ENCODE data around the gene MLPH.

Gene MLPH

DNA sequence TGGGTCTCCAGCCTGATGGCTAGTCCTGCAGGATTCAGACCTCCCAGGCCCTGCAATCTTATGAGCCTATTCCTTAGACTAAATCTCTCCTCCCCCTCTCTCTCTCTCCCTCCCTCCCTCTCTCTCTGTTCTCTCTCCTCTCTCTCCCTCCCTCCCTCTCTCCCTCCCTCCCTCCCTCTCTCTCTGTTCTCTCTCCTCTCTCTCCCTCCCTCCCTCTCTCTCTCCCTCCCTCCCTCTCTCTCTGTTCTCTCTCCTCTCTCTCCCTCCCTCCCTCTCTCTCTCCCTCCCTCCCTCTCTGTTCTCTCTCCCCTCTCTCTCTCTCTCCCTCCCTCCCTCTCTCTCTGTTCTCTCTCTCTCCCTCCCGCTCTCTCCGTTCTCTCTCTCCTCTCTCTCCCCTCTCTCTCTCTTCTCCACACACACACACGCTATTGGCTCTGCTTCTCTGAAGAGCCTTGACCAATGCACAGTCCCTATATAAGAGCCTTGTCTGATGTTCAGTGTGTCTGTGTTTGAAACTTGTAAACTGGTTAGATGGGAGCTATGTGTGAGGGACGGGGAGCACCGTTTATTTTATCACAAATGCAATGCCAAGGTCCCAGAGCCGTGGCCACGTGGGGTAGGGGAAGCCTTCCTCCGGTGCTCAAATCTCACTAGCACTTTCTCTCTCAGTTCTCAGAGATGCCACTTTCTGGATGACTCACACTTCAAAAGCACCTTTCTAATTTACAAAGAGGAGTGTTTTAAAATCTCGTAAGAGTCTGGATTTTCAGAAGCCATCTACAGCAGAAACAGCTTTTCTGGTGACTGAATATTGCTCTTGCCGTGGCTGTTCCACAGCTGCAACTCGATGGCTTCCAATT lies 70.0 kb downstream of the MLPH start:
- TF ChIP-seq TCF12 (IDR thresholded peaks at IDR 0.05; ENCODE audit: low read depth), result no peak
- TF ChIP-seq NFIC (IDR thresholded peaks at IDR 0.05), result no peak
- no peak for TF ChIP-seq FOXM1 (IDR thresholded peaks at IDR 0.05; ENCODE audit: borderline replicate concordance, low read depth)
- TF ChIP-seq EGR1 (IDR thresholded peaks at IDR 0.05), result no peak
- no peak for TF ChIP-seq CEBPB (IDR thresholded peaks at IDR 0.05)
- no peak for TF ChIP-seq TEAD4 (IDR thresholded peaks at IDR 0.05)
- TF ChIP-seq, protein P1, sequence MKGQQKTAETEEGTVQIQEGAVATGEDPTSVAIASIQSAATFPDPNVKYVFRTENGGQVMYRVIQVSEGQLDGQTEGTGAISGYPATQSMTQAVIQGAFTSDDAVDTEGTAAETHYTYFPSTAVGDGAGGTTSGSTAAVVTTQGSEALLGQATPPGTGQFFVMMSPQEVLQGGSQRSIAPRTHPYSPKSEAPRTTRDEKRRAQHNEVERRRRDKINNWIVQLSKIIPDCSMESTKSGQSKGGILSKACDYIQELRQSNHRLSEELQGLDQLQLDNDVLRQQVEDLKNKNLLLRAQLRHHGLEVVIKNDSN (IDR thresholded peaks at IDR 0.05), result no peak
- TF ChIP-seq YY1 (IDR thresholded peaks at IDR 0.05; ENCODE audit: low read depth), result no peak
- TF ChIP-seq RAD21 (IDR thresholded peaks at IDR 0.05; ENCODE audit: low read depth), result no peak
- TF ChIP-seq, protein P2, sequence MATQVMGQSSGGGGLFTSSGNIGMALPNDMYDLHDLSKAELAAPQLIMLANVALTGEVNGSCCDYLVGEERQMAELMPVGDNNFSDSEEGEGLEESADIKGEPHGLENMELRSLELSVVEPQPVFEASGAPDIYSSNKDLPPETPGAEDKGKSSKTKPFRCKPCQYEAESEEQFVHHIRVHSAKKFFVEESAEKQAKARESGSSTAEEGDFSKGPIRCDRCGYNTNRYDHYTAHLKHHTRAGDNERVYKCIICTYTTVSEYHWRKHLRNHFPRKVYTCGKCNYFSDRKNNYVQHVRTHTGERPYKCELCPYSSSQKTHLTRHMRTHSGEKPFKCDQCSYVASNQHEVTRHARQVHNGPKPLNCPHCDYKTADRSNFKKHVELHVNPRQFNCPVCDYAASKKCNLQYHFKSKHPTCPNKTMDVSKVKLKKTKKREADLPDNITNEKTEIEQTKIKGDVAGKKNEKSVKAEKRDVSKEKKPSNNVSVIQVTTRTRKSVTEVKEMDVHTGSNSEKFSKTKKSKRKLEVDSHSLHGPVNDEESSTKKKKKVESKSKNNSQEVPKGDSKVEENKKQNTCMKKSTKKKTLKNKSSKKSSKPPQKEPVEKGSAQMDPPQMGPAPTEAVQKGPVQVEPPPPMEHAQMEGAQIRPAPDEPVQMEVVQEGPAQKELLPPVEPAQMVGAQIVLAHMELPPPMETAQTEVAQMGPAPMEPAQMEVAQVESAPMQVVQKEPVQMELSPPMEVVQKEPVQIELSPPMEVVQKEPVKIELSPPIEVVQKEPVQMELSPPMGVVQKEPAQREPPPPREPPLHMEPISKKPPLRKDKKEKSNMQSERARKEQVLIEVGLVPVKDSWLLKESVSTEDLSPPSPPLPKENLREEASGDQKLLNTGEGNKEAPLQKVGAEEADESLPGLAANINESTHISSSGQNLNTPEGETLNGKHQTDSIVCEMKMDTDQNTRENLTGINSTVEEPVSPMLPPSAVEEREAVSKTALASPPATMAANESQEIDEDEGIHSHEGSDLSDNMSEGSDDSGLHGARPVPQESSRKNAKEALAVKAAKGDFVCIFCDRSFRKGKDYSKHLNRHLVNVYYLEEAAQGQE (IDR thresholded peaks at IDR 0.05; ENCODE audit: low read depth), result no peak
- TF ChIP-seq, protein P3, sequence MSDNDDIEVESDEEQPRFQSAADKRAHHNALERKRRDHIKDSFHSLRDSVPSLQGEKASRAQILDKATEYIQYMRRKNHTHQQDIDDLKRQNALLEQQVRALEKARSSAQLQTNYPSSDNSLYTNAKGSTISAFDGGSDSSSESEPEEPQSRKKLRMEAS (IDR thresholded peaks at IDR 0.05), result no peak
- TF ChIP-seq TAF1 (IDR thresholded peaks at IDR 0.05; ENCODE audit: low read depth), result no peak
- no peak for TF ChIP-seq CREB1 (IDR thresholded peaks at IDR 0.05; ENCODE audit: low read depth)
- no peak for TF ChIP-seq EP300 (IDR thresholded peaks at IDR 0.05; ENCODE audit: borderline replicate concordance)

DNA sequence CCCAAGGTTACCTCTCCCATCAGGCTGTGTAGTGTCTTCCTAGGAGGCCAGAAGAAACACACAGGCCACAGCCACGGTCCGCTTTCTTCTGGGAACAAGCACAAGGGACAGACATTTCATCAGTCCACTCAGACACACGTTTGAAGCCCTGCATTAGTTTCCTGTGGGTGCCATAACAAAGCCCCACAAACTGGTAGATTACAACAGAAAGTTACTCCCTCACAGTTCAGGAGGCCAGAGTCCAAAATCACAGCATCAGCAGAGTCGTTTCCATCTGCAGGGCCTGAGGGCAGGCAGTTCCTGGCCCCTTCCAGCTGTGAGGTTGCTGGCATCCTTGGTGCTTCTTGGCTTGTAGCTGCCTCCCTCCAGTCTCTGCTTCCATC lies 70.6 kb downstream of the MLPH start:
- TF ChIP-seq NFIC (IDR thresholded peaks at IDR 0.05) (no peak), CREB1 (IDR thresholded peaks at IDR 0.05; ENCODE audit: low read depth) (no peak), EP300 (IDR thresholded peaks at IDR 0.05; ENCODE audit: borderline replicate concordance) (no peak), FOXM1 (IDR thresholded peaks at IDR 0.05; ENCODE audit: borderline replicate concordance, low read depth) (no peak), EGR1 (IDR thresholded peaks at IDR 0.05) (no peak), YY1 (IDR thresholded peaks at IDR 0.05; ENCODE audit: low read depth) (no peak), CEBPB (IDR thresholded peaks at IDR 0.05) (no peak), TCF12 (IDR thresholded peaks at IDR 0.05; ENCODE audit: low read depth) (no peak)
- TF ChIP-seq, protein P3 (IDR thresholded peaks at IDR 0.05), result no peak

DNA sequence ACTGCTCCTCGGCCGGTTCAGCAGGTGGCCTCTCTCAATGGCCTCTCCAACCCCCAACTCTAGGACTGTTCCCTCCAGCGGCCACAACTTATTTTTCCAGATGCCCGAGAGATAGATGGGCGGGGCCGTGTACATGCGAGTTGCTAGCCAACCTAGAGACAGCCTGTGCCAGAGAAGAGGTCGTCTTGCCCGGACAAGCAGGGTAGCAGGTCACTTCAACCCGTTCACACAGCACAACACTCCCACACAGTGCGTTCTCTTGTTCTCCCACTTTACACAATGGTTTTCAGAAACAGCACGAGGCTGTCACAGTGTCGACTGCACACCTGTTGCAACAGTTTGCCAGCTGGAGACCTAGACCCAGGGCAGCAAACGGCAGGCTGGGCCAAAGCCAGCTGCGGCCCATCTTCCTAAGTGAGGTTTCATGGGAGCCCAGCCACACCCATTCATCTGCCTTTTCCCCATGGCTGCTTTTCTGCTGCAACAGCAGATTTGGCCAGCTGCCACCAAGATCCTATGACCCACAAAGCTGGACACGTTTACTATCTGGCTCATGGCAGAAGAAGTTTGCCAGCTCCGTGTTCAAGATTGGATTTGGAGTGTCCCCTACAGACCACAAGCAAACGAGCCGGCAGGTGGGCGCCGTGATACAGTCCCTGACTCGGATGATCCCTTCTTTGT lies 72.0 kb downstream of the MLPH start:
- TF ChIP-seq FOXM1 (IDR thresholded peaks at IDR 0.05; ENCODE audit: borderline replicate concordance, low read depth) (0 out of 2 replicates have a peak, but pooled peaks have one; percentile 31), EP300 (IDR thresholded peaks at IDR 0.05; ENCODE audit: borderline replicate concordance) (peak; percentile 74), TCF12 (IDR thresholded peaks at IDR 0.05; ENCODE audit: low read depth) (peak; percentile 84), NFIC (IDR thresholded peaks at IDR 0.05) (peak; percentile 74)
- TF ChIP-seq, protein P1 (IDR thresholded peaks at IDR 0.05), result no peak
- TF ChIP-seq, protein P3 (IDR thresholded peaks at IDR 0.05), result peak; percentile 42

DNA sequence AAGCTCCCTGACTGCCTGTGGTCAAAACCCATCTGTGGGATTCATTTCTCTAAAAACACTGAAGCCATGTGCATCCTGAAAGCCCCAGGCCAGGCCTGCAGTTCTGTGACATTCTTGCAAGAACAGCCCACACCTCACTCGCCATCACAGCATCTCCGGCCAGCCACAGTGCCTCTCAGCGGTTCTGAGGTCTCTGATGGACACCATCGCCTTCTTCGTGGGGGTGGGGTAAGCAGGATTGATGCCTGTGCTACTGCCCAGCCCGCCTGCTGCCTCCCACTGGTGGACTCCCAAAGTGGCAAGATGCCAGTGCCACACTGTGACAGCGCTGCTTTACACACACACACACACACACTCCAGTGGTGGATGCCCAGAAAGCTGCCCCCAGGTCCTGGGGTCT lies 74.2 kb downstream of the MLPH start:
- no peak for TF ChIP-seq FOXM1 (IDR thresholded peaks at IDR 0.05; ENCODE audit: borderline replicate concordance, low read depth)
- no peak for TF ChIP-seq TEAD4 (IDR thresholded peaks at IDR 0.05)
- TF ChIP-seq RAD21 (IDR thresholded peaks at IDR 0.05; ENCODE audit: low read depth), result no peak
- TF ChIP-seq EGR1 (IDR thresholded peaks at IDR 0.05), result no peak
- TF ChIP-seq ZBTB7A (IDR thresholded peaks at IDR 0.05; ENCODE audit: low read depth), result no peak
- no peak for TF ChIP-seq CEBPB (IDR thresholded peaks at IDR 0.05)
- TF ChIP-seq NFIC (IDR thresholded peaks at IDR 0.05), result no peak
- TF ChIP-seq CREB1 (IDR thresholded peaks at IDR 0.05; ENCODE audit: low read depth), result no peak
- TF ChIP-seq YY1 (IDR thresholded peaks at IDR 0.05; ENCODE audit: low read depth), result no peak
- TF ChIP-seq, protein P3 (IDR thresholded peaks at IDR 0.05), result no peak
- no peak for TF ChIP-seq EP300 (IDR thresholded peaks at IDR 0.05; ENCODE audit: borderline replicate concordance)
- no peak for TF ChIP-seq TCF12 (IDR thresholded peaks at IDR 0.05; ENCODE audit: low read depth)

DNA sequence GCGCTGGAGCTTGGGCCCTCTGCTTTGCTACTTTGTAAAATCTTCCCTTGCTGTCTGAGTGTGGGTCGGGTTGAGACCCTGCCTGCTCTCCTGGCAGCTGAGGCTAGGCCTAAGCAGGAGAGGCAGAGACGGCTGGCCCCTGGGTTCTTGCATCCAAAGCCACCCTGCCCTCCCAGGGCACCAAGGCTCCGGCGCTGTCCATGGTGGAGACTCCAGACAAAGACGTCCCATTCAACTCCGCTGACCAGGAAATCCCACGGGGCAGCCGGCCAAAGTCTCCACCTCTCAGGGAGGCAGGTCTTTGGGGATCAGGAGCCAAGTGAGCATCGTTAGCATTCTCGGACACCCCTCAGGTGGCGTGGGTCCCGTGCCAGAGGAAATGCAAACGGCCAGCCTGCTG lies 76.8 kb downstream of the MLPH start:
- TF ChIP-seq, protein P2 (IDR thresholded peaks at IDR 0.05; ENCODE audit: low read depth), result peak; percentile 98
- TF ChIP-seq CREB1 (IDR thresholded peaks at IDR 0.05; ENCODE audit: low read depth) (no peak), NFIC (IDR thresholded peaks at IDR 0.05) (peak; percentile 52; the same call in 1 of the 2 replicates), TAF1 (IDR thresholded peaks at IDR 0.05; ENCODE audit: low read depth) (no peak), YY1 (IDR thresholded peaks at IDR 0.05; ENCODE audit: low read depth) (no peak), ZBTB7A (IDR thresholded peaks at IDR 0.05; ENCODE audit: low read depth) (no peak), EP300 (IDR thresholded peaks at IDR 0.05; ENCODE audit: borderline replicate concordance) (no peak), TEAD4 (IDR thresholded peaks at IDR 0.05) (no peak)
